Astrocyte (in vitro differentiated cells and primary cell): ENCODE measurements around the gene FAM3D. TPM values are rescaled to one million over a fixed set of nuclear protein-coding genes. Genes with fewer than 3 reads are reported as not detected.

ENCODE experiments used
- DNase-seq: peaks from one replicate; pipeline ENCODE4 v3.0.0-alpha.2; 2010; ENCODE audit warnings: low read depth
- FAIRE-seq: peaks from 2 replicates; lab custom pipeline; 2011; peaks lifted over from hg19 to GRCh38; lab: Jason Lieb, UNC
- H2AFZ ChIP-seq: 2 replicates; pipeline ENCODE4 v1.6.0; 2012; ENCODE audit warnings: low read depth, low read length, inconsistent platforms
- H3K27ac ChIP-seq: 2 replicates; pipeline ENCODE4 v1.5.1; 2011; ENCODE audit warnings: low read depth, low read length, inconsistent platforms
- H3K27me3 ChIP-seq: 2 replicates; pipeline ENCODE4 v1.6.0; 2011; ENCODE audit warnings: low read length, inconsistent platforms; ENCODE audit not compliant: insufficient read depth
- H3K36me3 ChIP-seq: 2 replicates; pipeline ENCODE4 v1.5.1; 2011; ENCODE audit warnings: low read length, inconsistent platforms; ENCODE audit not compliant: insufficient read depth
- H3K4me1 ChIP-seq: 2 replicates; pipeline ENCODE4 v1.5.1; 2011; ENCODE audit warnings: low read length, inconsistent platforms; ENCODE audit not compliant: insufficient read depth
- H3K4me2 ChIP-seq: 2 replicates; pipeline ENCODE4 v1.6.0; 2012; ENCODE audit warnings: low read length, inconsistent platforms
- H3K4me3 ChIP-seq: 2 replicates; pipeline ENCODE4 v1.5.1; 2011; ENCODE audit warnings: low read depth, mild to moderate bottlenecking, low read length, inconsistent platforms; ENCODE audit not compliant: insufficient read depth
- H3K79me2 ChIP-seq: 2 replicates; pipeline ENCODE4 v1.6.0; 2012; ENCODE audit warnings: mild to moderate bottlenecking, low read length, inconsistent platforms; ENCODE audit not compliant: insufficient read depth
- H3K9ac ChIP-seq: 2 replicates; pipeline ENCODE4 v1.6.0; 2012; ENCODE audit warnings: mild to moderate bottlenecking, low read length, inconsistent platforms
- H3K9me3 ChIP-seq: 2 replicates; pipeline ENCODE4 v1.5.1; 2012; ENCODE audit warnings: low read depth, mild to moderate bottlenecking, low read length, inconsistent platforms; ENCODE audit not compliant: insufficient read depth
- H4K20me1 ChIP-seq: 2 replicates; pipeline ENCODE4 v1.6.0; 2012; ENCODE audit warnings: low read length, inconsistent platforms; ENCODE audit not compliant: insufficient read depth
- H3K27ac Mint-ChIP-seq: one replicate; pipeline ENCODE4 v1.8.0; 2021; ENCODE audit warnings: mild to moderate bottlenecking, mixed read lengths; ENCODE audit not compliant: unreplicated experiment
- H3K27me3 Mint-ChIP-seq: one replicate; pipeline ENCODE4 v1.8.0; 2021; ENCODE audit warnings: low read depth, mixed read lengths; ENCODE audit not compliant: unreplicated experiment
- H3K36me3 Mint-ChIP-seq: one replicate; pipeline ENCODE4 v1.8.0; 2021; ENCODE audit warnings: low read depth, mixed read lengths; ENCODE audit not compliant: unreplicated experiment
- H3K4me1 Mint-ChIP-seq: one replicate; pipeline ENCODE4 v1.8.0; 2021; ENCODE audit warnings: low read depth, mixed read lengths; ENCODE audit not compliant: unreplicated experiment
- H3K4me3 Mint-ChIP-seq: one replicate; pipeline ENCODE4 v1.8.0; 2021; ENCODE audit warnings: mild to moderate bottlenecking, moderate library complexity, mixed read lengths; ENCODE audit not compliant: unreplicated experiment
- H3K9me3 Mint-ChIP-seq: one replicate; pipeline ENCODE4 v1.8.0; 2021; ENCODE audit warnings: mild to moderate bottlenecking, mixed read lengths; ENCODE audit not compliant: unreplicated experiment
- EZH2 ChIP-seq: IDR thresholded peaks from 2 replicates; pipeline ENCODE4 v1.6.1; 2012; ENCODE audit warnings: mild to moderate bottlenecking, low read length, inconsistent platforms; ENCODE audit not compliant: insufficient read depth
- total RNA-seq: library from RNA; stranded (reverse); gene quantifications from 2 replicates; pipeline ENCODE4 v1.2.1, GENCODE V29; 2021
- TF ChIP-seq, protein P1 (sequence below): IDR thresholded peaks from 2 replicates; pipeline ENCODE4 v1.5.1; 2011; ENCODE audit warnings: low read depth, mild to moderate bottlenecking, inconsistent platforms, low read length, moderate library complexity; ENCODE audit not compliant: insufficient read depth

Gene FAM3D
- total RNA-seq, 1 donor from 2014 or later = not detected

GRCh38 chr3:58635371-58636285 is 30.9 kb downstream of the FAM3D start:
- H3K79me2 ChIP-seq = no peaks in the 10 kb centered on the region
- Mint-ChIP-seq H3K9me3 (no peaks in the 10 kb centered on the region), H3K4me1 (peaks cover 10% of the 10 kb centered on the region), H3K4me3 (no peak overlapping the region), H3K27me3 (peaks cover 30% of the 10 kb centered on the region), H3K27ac (no peak overlapping the region), H3K36me3 (no peaks in the 10 kb centered on the region)
- H2AFZ ChIP-seq = no peak overlapping the region
- H3K27ac ChIP-seq = no peak overlapping the region
- no peak for DNase-seq
- no peaks in the 10 kb centered on the region for H3K27me3 ChIP-seq
- H3K9ac ChIP-seq = no peak overlapping the region
- H3K4me3 ChIP-seq = no peak overlapping the region
- H3K4me1 ChIP-seq = peaks cover 4% of the 10 kb centered on the region
- H3K9me3 ChIP-seq = no peaks in the 10 kb centered on the region
- no peaks in the 10 kb centered on the region for H3K36me3 ChIP-seq
- FAIRE-seq = no peak
- TF ChIP-seq, protein P1, sequence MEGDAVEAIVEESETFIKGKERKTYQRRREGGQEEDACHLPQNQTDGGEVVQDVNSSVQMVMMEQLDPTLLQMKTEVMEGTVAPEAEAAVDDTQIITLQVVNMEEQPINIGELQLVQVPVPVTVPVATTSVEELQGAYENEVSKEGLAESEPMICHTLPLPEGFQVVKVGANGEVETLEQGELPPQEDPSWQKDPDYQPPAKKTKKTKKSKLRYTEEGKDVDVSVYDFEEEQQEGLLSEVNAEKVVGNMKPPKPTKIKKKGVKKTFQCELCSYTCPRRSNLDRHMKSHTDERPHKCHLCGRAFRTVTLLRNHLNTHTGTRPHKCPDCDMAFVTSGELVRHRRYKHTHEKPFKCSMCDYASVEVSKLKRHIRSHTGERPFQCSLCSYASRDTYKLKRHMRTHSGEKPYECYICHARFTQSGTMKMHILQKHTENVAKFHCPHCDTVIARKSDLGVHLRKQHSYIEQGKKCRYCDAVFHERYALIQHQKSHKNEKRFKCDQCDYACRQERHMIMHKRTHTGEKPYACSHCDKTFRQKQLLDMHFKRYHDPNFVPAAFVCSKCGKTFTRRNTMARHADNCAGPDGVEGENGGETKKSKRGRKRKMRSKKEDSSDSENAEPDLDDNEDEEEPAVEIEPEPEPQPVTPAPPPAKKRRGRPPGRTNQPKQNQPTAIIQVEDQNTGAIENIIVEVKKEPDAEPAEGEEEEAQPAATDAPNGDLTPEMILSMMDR = no peak
- no peak for TF ChIP-seq EZH2
- H3K4me2 ChIP-seq = no peak overlapping the region
- no peaks in the 10 kb centered on the region for H4K20me1 ChIP-seq

DNA sequence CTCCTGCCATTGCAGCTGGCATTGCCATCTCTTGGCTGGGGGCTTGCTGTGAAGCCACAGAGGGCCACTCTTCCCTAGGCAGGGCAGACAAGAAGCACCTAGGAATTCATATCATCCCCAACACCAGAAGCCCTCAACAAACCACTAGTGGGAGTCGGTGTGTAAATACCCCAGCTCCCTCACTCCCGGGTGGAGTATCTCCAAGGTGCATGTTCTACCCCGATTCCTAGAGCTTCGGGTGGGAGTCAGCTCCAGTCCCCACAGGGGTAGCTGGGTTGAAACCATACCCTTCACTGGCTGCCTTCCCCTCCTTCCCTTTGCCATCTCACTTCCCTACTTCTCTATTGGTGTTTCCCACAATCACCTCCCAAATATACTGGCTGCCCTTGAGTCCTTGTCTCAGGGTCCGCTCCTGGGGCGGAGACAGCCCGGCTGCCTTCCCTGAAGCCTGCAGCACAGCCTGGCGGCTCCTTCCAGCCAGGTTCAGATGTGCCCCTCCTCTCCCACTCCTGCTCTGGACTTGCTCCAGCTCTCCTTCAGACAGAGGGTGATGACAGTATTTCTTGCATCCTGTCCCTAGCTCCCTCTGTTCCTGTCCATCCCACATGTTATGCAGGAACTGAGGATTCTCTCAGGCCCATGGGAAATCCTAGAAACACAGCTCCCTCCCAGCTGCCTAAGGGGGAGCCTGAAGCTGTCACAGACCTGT is 33.3 kb downstream of the FAM3D start:
- TF ChIP-seq EZH2 = no peak
- TF ChIP-seq, protein P1 = no peak
- Histone ChIP-seq H4K20me1 (no peaks in the 10 kb centered on the region), H3K9me3 (no peaks in the 10 kb centered on the region), H2AFZ (no peak overlapping the region), H3K36me3 (no peaks in the 10 kb centered on the region), H3K27ac (no peak overlapping the region), H3K4me1 (peaks cover 18% of the 10 kb centered on the region), H3K79me2 (no peaks in the 10 kb centered on the region), H3K9ac (no peak overlapping the region), H3K4me3 (no peak overlapping the region), H3K27me3 (no peaks in the 10 kb centered on the region), H3K4me2 (no peak overlapping the region)
- no peak overlapping the region for H3K27ac Mint-ChIP-seq
- DNase-seq (no peak), FAIRE-seq (no peak)
- peaks cover 31% of the 10 kb centered on the region for H3K27me3 Mint-ChIP-seq
- H3K36me3 Mint-ChIP-seq = no peaks in the 10 kb centered on the region
- peaks cover 4% of the 10 kb centered on the region for H3K4me1 Mint-ChIP-seq
- H3K9me3 Mint-ChIP-seq = no peaks in the 10 kb centered on the region
- no peak overlapping the region for H3K4me3 Mint-ChIP-seq
